Stimulated activated CD8-positive, alpha-beta memory T cell treated with anti-CD3 and anti-CD28 coated beads, Interleukin-12 subunit alpha, Interleukin-12 subunit beta, amount 100 ng/mL, for 4 hours (primary cell): ENCODE results near the gene FREY1.
"Not testable (repeated sequence)": the region's sequence is repeated elsewhere in the genome, so short reads cannot be mapped to it uniquely, and the experiment has no call there.

Source experiments
- DNase-seq: peaks from one replicate; pipeline ENCODE4 v3.0.0-alpha.2; 2020; ENCODE audit warnings: low read depth

FREY1 gene

GRCh38 chr11:45913942-45914635 lies 7.0 kb upstream of the FREY1 start:
- DNase-seq: no peak

- no peak for DNase-seq
Measured at GRCh38 chr11:45913514-45913913, 6.4 kb upstream of the FREY1 start.

- no peak for DNase-seq
Measured at GRCh38 chr11:45910623-45911022, 3.6 kb upstream of the FREY1 start.

GRCh38 chr11:45909594-45910475 lies 2.8 kb upstream of the FREY1 start:
- no peak for DNase-seq

GRCh38 chr11:45907911-45908370 lies 870 bp upstream of the FREY1 start:
- DNase-seq: no peak

- DNase-seq: no peak
Measured at GRCh38 chr11:45906096-45906682, 882 bp downstream of the FREY1 start.

- not testable (repeated sequence) for DNase-seq
Measured at GRCh38 chr11:45905576-45905975, 1.5 kb downstream of the FREY1 start.

GRCh38 chr11:45905095-45905494 lies 2.0 kb downstream of the FREY1 start:
- DNase-seq: no peak

- no peak for DNase-seq
Measured at GRCh38 chr11:45904309-45904915, 2.7 kb downstream of the FREY1 start.

- DNase-seq: no peak
Measured at GRCh38 chr11:45902452-45903380, 4.4 kb downstream of the FREY1 start.

GRCh38 chr11:45901626-45902025 lies 5.4 kb downstream of the FREY1 start:
- no peak for DNase-seq

GRCh38 chr11:45900916-45901617 lies 6.0 kb downstream of the FREY1 start:
- DNase-seq: no peak

- not testable (repeated sequence) for DNase-seq
Measured at GRCh38 chr11:45900175-45900800, 6.8 kb downstream of the FREY1 start.

- peak; percentile 55 for DNase-seq
Measured at GRCh38 chr11:45899448-45900174, 7.5 kb downstream of the FREY1 start.

GRCh38 chr11:45899086-45899447 lies 8.0 kb downstream of the FREY1 start:
- no peak for DNase-seq

GRCh38 chr11:45897556-45897955 lies 9.5 kb downstream of the FREY1 start:
- no peak for DNase-seq

GRCh38 chr11:45896422-45896984 lies 10.6 kb downstream of the FREY1 start:
- no peak for DNase-seq

GRCh38 chr11:45895553-45896259 lies 11.4 kb downstream of the FREY1 start:
- DNase-seq: no peak
